ENCODE results near the gene GNG13. TPM values are rescaled to one million over a fixed set of nuclear protein-coding genes. Genes with fewer than 3 reads are reported as not detected.

GNG13 gene
- total RNA-seq, 3 donors from 2014 or later, result not detected

DNA sequence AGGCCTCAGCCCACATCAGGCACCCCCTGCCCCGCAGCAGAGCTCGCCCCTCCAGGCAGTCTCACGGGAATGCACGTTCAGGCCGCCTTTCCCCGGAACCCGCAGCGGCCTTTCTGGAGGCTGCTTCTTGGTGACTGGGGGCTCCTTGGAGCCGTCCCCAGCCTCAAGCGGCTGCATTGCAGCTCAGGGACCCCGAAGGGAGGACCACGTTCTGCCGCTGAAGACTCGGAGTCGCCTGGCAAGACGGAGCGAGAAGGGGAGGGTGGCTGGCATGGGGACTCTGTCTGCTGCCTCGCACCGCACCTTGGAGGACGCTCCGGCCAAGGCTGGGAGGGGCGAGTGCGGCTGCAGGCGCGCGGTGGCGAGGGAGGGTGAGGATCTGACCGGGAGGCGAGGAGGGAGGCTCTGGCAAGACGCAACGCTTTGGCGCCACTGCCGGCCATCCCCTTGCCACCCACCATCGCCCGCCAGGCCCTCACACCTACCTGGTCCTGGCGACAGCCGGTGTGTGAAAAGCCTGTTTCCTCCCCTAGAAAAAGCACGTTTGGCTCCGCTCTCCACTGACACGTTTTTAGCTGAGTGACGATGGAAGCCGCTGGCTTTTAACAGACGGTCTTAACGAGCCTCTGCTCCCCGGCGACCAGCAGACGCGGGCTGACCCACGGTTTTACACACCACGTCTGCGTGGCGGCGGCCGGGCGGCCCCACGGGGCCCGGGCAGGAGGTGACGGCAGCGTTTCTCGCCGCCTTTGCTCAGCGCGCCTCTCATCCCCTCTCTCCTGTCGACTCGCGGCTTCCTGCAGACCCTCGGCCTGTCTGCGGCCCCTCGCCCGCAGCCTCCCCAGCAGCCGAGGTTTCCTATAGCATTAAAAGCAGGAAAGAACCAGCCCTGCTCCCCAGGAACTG is 16.7 kb upstream of the GNG13 start:
- TF ChIP-seq, protein P1, sequence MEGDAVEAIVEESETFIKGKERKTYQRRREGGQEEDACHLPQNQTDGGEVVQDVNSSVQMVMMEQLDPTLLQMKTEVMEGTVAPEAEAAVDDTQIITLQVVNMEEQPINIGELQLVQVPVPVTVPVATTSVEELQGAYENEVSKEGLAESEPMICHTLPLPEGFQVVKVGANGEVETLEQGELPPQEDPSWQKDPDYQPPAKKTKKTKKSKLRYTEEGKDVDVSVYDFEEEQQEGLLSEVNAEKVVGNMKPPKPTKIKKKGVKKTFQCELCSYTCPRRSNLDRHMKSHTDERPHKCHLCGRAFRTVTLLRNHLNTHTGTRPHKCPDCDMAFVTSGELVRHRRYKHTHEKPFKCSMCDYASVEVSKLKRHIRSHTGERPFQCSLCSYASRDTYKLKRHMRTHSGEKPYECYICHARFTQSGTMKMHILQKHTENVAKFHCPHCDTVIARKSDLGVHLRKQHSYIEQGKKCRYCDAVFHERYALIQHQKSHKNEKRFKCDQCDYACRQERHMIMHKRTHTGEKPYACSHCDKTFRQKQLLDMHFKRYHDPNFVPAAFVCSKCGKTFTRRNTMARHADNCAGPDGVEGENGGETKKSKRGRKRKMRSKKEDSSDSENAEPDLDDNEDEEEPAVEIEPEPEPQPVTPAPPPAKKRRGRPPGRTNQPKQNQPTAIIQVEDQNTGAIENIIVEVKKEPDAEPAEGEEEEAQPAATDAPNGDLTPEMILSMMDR (IDR thresholded peaks at IDR 0.05), result no peak
- TF ChIP-seq POLR2A (IDR thresholded peaks at IDR 0.05), result no peak
- TF ChIP-seq POLR2AphosphoS5 (IDR thresholded peaks at IDR 0.05), result no peak
- no peaks in the 10 kb centered on the region for H3K4me1 ChIP-seq
- H3K36me3 ChIP-seq, result no peaks in the 10 kb centered on the region
- H3K4me3 ChIP-seq, result no peak overlapping the region
- H3K9me3 ChIP-seq, result no peaks in the 10 kb centered on the region
- no peak overlapping the region for H3K27ac ChIP-seq
- H3K27me3 ChIP-seq, result peaks cover 0 to 78% of the 10 kb centered on the region in 2 donors
- DNase-seq (ENCODE audit: low spot score in 2 of 2), result no peak
- intact Hi-C loops (cut with DNase I; ENCODE audit: low total_unique reads), result no loop called here

DNA sequence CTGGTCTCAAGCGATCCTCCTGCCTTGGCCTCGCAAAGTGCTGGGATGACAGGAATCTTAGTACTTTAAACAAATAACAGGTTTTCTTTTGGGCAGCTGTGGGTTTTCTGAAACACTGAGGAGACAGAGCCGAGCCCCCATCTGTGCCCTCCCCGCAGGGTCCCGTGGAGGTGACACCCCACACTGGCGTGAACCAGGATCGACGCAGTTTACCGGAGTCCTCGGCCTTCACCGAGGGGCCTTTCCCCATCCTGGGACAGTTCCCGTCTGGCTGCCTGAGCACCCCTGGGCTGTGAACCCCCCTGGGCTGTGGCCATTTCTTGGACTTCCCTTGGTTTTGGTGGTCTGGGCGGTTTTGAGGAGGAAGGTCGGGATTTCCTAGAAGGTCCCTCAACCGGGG is 15.3 kb upstream of the GNG13 start:
- intact Hi-C loops (cut with DNase I; ENCODE audit: low total_unique reads), result no loop called here
- Histone ChIP-seq H3K36me3 (no peaks in the 10 kb centered on the region), H3K27me3 (peaks cover 0 to 71% of the 10 kb centered on the region in 2 donors), H3K4me3 (no peak overlapping the region), H3K9me3 (peaks cover 0 to 4% of the 10 kb centered on the region in 2 donors), H3K27ac (no peak overlapping the region), H3K4me1 (no peaks in the 10 kb centered on the region)
- TF ChIP-seq, protein P1 (IDR thresholded peaks at IDR 0.05), result no peak
- TF ChIP-seq POLR2AphosphoS5 (IDR thresholded peaks at IDR 0.05), result no peak
- TF ChIP-seq POLR2A (IDR thresholded peaks at IDR 0.05), result no peak
- no peak for DNase-seq (ENCODE audit: low spot score in 2 of 2)

DNA sequence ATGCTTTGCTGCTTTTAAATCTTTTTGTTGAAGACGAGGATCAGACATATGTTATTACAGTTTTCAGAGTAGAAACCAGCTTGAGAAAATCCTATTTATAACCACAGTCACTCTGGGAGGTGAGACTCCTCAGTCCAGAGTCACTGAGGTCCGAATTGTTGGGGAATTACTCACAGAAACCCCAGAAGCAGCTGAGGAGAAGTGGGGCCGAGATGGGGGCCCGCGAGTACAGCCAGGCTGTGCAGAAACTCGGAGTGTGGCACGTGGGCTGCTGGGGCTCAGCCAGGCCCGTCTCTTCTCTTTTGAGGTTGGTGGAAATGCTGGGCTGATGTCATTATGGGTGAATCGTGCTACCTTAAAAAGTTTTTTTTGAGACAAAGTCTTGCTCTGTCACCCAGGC is 14.4 kb upstream of the GNG13 start:
- intact Hi-C loops (cut with DNase I; ENCODE audit: low total_unique reads), result loop anchor here (5.0 kb wide), 1 partner anchor 242 kb away; no protein-coding TSS in a partner anchor

DNA sequence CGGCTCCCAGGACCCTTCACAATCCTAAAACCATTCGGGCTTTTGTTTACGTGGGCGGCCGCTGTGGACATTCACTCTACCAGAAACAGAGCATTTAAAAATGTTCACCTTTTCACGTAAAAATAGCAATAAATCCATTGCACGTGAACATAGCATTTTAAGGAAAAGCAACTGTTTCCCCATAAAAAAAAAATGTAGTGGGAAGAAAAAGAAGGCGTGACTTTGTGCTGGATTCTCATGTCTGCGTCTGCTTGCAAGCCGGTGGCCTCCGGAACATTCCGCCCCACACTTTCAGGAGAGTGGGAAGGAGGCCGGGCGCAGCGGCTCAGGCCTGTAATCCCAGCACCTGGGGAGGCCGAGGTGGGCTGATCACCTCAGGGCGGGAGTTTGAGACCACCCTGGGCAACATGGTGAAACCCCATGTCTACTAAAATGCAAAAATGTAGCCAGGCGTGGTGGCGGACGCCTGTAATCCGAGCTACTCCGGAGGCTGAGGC is 13.4 kb upstream of the GNG13 start:
- intact Hi-C loops (cut with DNase I; ENCODE audit: low total_unique reads), result loop anchor here (5.0 kb wide), 1 partner anchor 243 kb away; no protein-coding TSS in a partner anchor
- Histone ChIP-seq H3K27me3 (peaks cover 0 to 58% of the 10 kb centered on the region in 2 donors), H3K4me3 (peak overlapping the region in 2 of 3 donors; percentile 39 to 58)

More for the DNA sequence above, 14.4 kb upstream of the GNG13 start:
- Histone ChIP-seq H3K36me3 (no peaks in the 10 kb centered on the region), H3K27me3 (peaks cover 0 to 68% of the 10 kb centered on the region in 2 donors), H3K4me1 (no peaks in the 10 kb centered on the region), H3K27ac (no peak overlapping the region), H3K9me3 (peaks cover 0 to 4% of the 10 kb centered on the region in 2 donors), H3K4me3 (no peak overlapping the region)
- TF ChIP-seq POLR2AphosphoS5 (IDR thresholded peaks at IDR 0.05) (no peak), POLR2A (IDR thresholded peaks at IDR 0.05) (no peak)
- TF ChIP-seq, protein P1 (IDR thresholded peaks at IDR 0.05), result no peak
- DNase-seq (ENCODE audit: low spot score in 2 of 2), result no peak

More for the DNA sequence above, 13.4 kb upstream of the GNG13 start:
- no peaks in the 10 kb centered on the region for H3K36me3 ChIP-seq
- no peaks in the 10 kb centered on the region for H3K4me1 ChIP-seq
- TF ChIP-seq POLR2AphosphoS5 (IDR thresholded peaks at IDR 0.05), result no peak
- TF ChIP-seq, protein P1 (IDR thresholded peaks at IDR 0.05), result peak in 1 of 3 donors; percentile 36
- no peak overlapping the region for H3K27ac ChIP-seq
- no peak for DNase-seq (ENCODE audit: low spot score in 2 of 2)
- H3K9me3 ChIP-seq, result peaks cover 0 to 4% of the 10 kb centered on the region in 2 donors
